BLaER1 (cell line): ENCODE measurements around the gene ZMAT3.
"Not testable (repeated sequence)": the region's sequence is repeated elsewhere in the genome, so short reads cannot be mapped to it uniquely, and the experiment has no call there.

ENCODE experiments used
- H3K27ac ChIP-seq: shearing (Covaris generic); formaldehyde crosslinking; 2 replicates; pipeline ENCODE4 v1.8.1; 2022
- H3K27me3 ChIP-seq: shearing (Covaris generic); formaldehyde crosslinking; 2 replicates; pipeline ENCODE4 v1.8.1; 2022
- H3K36me3 ChIP-seq: shearing (Covaris generic); formaldehyde crosslinking; 2 replicates; pipeline ENCODE4 v1.8.1; 2022
- H3K4me1 ChIP-seq: shearing (Covaris generic); formaldehyde crosslinking; 2 replicates; pipeline ENCODE4 v1.8.1; 2022
- H3K4me2 ChIP-seq: shearing (Covaris generic); formaldehyde crosslinking; 2 replicates; pipeline ENCODE4 v1.8.1; 2022
- H3K4me3 ChIP-seq: shearing (Covaris generic); formaldehyde crosslinking; 2 replicates; pipeline ENCODE4 v1.8.1; 2022
- H3K9ac ChIP-seq: shearing (Covaris generic); formaldehyde crosslinking; 2 replicates; pipeline ENCODE4 v1.8.1; 2022
- H3K9me3 ChIP-seq: shearing (Covaris generic); formaldehyde crosslinking; 2 replicates; pipeline ENCODE4 v1.8.1; 2022
- H4K20me1 ChIP-seq: shearing (Covaris generic); formaldehyde crosslinking; 2 replicates; pipeline ENCODE4 v1.8.1; 2022
- Cebpa-rat ChIP-seq: shearing (Covaris generic); IDR thresholded peaks from 2 replicates; pipeline ENCODE4 v1.8.1; 2022

Gene ZMAT3, protein sequence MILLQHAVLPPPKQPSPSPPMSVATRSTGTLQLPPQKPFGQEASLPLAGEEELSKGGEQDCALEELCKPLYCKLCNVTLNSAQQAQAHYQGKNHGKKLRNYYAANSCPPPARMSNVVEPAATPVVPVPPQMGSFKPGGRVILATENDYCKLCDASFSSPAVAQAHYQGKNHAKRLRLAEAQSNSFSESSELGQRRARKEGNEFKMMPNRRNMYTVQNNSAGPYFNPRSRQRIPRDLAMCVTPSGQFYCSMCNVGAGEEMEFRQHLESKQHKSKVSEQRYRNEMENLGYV

GRCh38 chr3:179071323-179072099, at the start of gene ZMAT3:
ZMAT3 (minus strand) TSS chr3:179071809; CDS start chr3:179067752, 4,057 bp downstream.
- Histone ChIP-seq H3K27ac (peak within 1 kb of the TSS; percentile 92), H3K36me3 (peaks cover 16% of the 10 kb centered on the region), H3K4me1 (peaks cover 70% of the 10 kb centered on the region), H4K20me1 (peaks cover 17% of the 10 kb centered on the region; the same call in 1 of the 2 replicates), H3K4me3 (peak within 1 kb of the TSS; percentile 85), H3K9me3 (no peaks in the 10 kb centered on the region), H3K27me3 (no peaks in the 10 kb centered on the region), H3K4me2 (peak within 1 kb of the TSS; percentile 91), H3K9ac (peak within 1 kb of the TSS; percentile 86)
- TF ChIP-seq Cebpa-rat: no peak

GRCh38 chr3:179116816-179117215, 45.2 kb upstream of the ZMAT3 start:
- Histone ChIP-seq H3K27ac (no peak overlapping the region), H3K4me1 (no peaks in the 10 kb centered on the region), H3K4me3 (no peak overlapping the region), H3K4me2 (no peak overlapping the region), H3K9ac (no peak overlapping the region), H3K9me3 (peaks cover 4% of the 10 kb centered on the region; the same call in 1 of the 2 replicates), H4K20me1 (no peaks in the 10 kb centered on the region), H3K27me3 (no peaks in the 10 kb centered on the region), H3K36me3 (no peaks in the 10 kb centered on the region)
- no peak for TF ChIP-seq Cebpa-rat

GRCh38 chr3:179115444-179115843, 43.8 kb upstream of the ZMAT3 start:
- not testable (repeated sequence) for H3K4me1 ChIP-seq, H3K4me2 ChIP-seq, H3K9me3 ChIP-seq, H4K20me1 ChIP-seq, H3K27ac ChIP-seq, H3K36me3 ChIP-seq, H3K4me3 ChIP-seq, H3K9ac ChIP-seq, H3K27me3 ChIP-seq

DNA sequence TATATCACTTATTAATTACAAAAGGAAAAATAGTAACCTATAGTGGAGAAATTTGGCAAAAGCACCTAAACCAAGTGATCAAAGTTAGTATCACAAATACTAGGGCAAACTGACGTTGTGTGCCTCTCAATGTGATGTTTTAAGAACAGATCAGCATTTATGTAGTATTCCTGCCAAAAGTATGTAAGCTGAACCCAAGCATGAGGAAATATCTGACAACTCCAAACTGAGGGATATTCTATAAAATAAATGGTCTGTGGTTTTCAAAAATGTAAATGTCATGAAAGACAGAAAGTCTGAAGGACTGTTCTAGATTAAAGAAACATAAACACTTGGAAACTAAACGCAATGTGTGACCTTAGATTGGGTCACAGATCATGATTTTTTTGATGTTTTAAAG, 42.3 kb upstream of the ZMAT3 start:
- Histone ChIP-seq H3K9me3 (no peaks in the 10 kb centered on the region; the same call in 1 of the 2 replicates), H3K36me3 (no peaks in the 10 kb centered on the region), H3K27me3 (no peaks in the 10 kb centered on the region), H3K4me2 (no peak overlapping the region), H4K20me1 (no peaks in the 10 kb centered on the region), H3K4me3 (no peak overlapping the region), H3K27ac (no peak overlapping the region), H3K9ac (no peak overlapping the region), H3K4me1 (no peaks in the 10 kb centered on the region)
- TF ChIP-seq Cebpa-rat: no peak

GRCh38 chr3:179108086-179108485, 36.5 kb upstream of the ZMAT3 start:
- Histone ChIP-seq H3K9me3 (no peaks in the 10 kb centered on the region), H3K27ac (no peak overlapping the region), H3K27me3 (no peaks in the 10 kb centered on the region), H3K4me1 (no peaks in the 10 kb centered on the region), H3K36me3 (no peaks in the 10 kb centered on the region), H3K9ac (no peak overlapping the region), H3K4me2 (no peak overlapping the region), H4K20me1 (no peaks in the 10 kb centered on the region), H3K4me3 (no peak overlapping the region)
- TF ChIP-seq Cebpa-rat: no peak

DNA sequence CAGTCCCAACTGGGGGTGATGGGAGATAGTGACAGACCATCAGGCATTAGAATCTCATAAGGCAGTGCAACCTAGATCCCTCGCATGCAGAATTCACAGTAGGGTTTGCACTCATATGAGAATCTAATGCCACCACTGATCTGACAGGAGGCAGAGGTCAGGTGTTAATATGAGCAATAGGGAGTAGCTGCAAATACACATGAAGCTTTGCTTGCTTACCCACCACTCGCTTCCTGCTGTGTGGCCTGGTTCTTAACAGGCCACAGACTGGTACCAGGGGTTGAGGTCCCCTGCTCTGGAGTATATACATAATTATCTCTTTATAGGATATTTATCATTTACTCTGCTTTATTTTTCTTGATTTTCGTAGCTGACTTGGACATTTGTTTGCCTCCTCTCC, 36.0 kb upstream of the ZMAT3 start:
- no peaks in the 10 kb centered on the region for H3K4me1 ChIP-seq
- H3K27me3 ChIP-seq: no peaks in the 10 kb centered on the region
- no peaks in the 10 kb centered on the region for H4K20me1 ChIP-seq
- no peaks in the 10 kb centered on the region for H3K36me3 ChIP-seq
- no peaks in the 10 kb centered on the region for H3K9me3 ChIP-seq
- H3K4me2 ChIP-seq: no peak overlapping the region
- no peak overlapping the region for H3K4me3 ChIP-seq
- TF ChIP-seq Cebpa-rat: no peak
- H3K9ac ChIP-seq: no peak overlapping the region
- H3K27ac ChIP-seq: no peak overlapping the region

DNA sequence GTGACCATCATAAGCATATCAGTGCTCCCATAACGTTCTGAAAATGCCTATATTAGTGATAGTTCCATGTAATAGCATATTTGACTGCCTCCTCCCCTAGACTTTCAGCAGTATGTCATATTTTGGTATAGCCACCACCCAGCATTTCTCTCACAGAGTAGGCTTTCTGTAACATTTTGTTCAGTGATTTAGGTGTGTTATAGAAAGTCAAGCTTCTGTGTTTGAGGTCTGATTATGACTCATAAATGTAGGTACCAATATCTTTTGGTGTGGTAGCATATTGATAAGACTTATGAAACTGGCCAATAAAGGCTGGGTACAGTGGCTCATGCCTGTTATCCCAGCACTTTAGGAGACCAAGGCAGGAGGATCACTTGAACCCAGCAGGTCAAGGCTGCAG, 34.3 kb upstream of the ZMAT3 start:
- H3K4me2 ChIP-seq: no peak overlapping the region
- no peaks in the 10 kb centered on the region for H3K27me3 ChIP-seq
- H3K4me3 ChIP-seq: no peak overlapping the region
- TF ChIP-seq Cebpa-rat: no peak
- H3K4me1 ChIP-seq: no peaks in the 10 kb centered on the region
- no peaks in the 10 kb centered on the region for H4K20me1 ChIP-seq
- H3K27ac ChIP-seq: no peak overlapping the region
- no peak overlapping the region for H3K9ac ChIP-seq
- H3K36me3 ChIP-seq: no peaks in the 10 kb centered on the region
- H3K9me3 ChIP-seq: no peaks in the 10 kb centered on the region

DNA sequence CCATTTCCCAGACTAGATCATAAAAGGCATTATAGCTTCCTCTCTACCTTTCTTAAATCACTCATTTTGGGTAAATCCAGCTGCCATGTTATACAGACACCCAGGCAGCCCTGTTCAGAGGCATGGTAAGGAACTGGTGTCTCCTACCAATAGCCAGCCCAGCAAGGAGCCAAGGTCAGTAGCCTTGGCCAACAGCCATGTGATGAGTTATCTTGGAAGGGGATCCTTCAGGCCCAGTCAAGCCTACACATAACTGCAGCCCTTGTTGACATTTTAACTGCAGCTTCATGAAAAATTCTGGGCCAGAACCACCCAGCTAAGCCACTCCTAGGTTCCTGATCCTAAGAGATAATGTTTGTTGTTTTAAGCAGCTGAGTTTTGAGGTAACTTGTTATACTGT, 29.0 kb upstream of the ZMAT3 start:
- no peak overlapping the region for H3K4me2 ChIP-seq
- H3K9me3 ChIP-seq: no peaks in the 10 kb centered on the region
- no peak overlapping the region for H3K4me3 ChIP-seq
- H4K20me1 ChIP-seq: no peaks in the 10 kb centered on the region
- no peaks in the 10 kb centered on the region for H3K36me3 ChIP-seq
- H3K4me1 ChIP-seq: peaks cover 4% of the 10 kb centered on the region; the same call in 1 of the 2 replicates
- no peak for TF ChIP-seq Cebpa-rat
- no peak overlapping the region for H3K9ac ChIP-seq
- H3K27ac ChIP-seq: no peak overlapping the region
- no peaks in the 10 kb centered on the region for H3K27me3 ChIP-seq

GRCh38 chr3:179098388-179099077, 26.9 kb upstream of the ZMAT3 start:
- TF ChIP-seq Cebpa-rat: no peak
- H3K27ac ChIP-seq: no peak overlapping the region
- H3K4me2 ChIP-seq: no peak overlapping the region
- no peaks in the 10 kb centered on the region for H3K36me3 ChIP-seq
- no peak overlapping the region for H3K4me3 ChIP-seq
- H3K27me3 ChIP-seq: no peaks in the 10 kb centered on the region
- H3K9ac ChIP-seq: no peak overlapping the region
- H4K20me1 ChIP-seq: no peaks in the 10 kb centered on the region
- peaks cover 4% of the 10 kb centered on the region; the same call in 1 of the 2 replicates for H3K4me1 ChIP-seq
- H3K9me3 ChIP-seq: no peaks in the 10 kb centered on the region

DNA sequence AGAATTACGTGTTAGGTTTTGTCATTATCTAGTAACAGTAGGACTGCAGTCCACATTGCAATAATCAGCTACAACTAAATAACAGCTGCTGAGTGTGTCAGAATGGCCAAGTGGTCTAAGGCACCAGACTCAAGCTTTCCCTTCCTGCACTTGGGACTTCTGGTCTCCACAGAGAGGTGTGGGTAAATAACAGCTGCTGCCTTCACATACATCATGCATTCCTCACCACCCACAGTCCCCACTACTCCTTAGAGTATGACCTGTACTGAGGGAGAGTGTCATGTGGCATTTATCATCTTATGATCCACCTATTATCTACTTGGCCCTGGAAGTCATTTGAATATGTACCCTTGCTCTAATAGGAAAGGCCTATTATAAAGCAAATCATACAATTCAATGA, 22.2 kb upstream of the ZMAT3 start:
- peaks cover 4% of the 10 kb centered on the region; the same call in 1 of the 2 replicates for H3K4me1 ChIP-seq

More for the DNA sequence above, 22.2 kb upstream of the ZMAT3 start:
- no peak for TF ChIP-seq Cebpa-rat
- H3K36me3 ChIP-seq: no peaks in the 10 kb centered on the region
- no peaks in the 10 kb centered on the region for H3K27me3 ChIP-seq
- H3K27ac ChIP-seq: no peak overlapping the region
- no peak overlapping the region for H3K4me3 ChIP-seq
- H3K9ac ChIP-seq: no peak overlapping the region
- H4K20me1 ChIP-seq: no peaks in the 10 kb centered on the region
- no peak overlapping the region for H3K4me2 ChIP-seq
- H3K9me3 ChIP-seq: no peaks in the 10 kb centered on the region
